HCT116 (cell line): ENCODE results near the gene MAN1A1. TPM values are rescaled to one million over a fixed set of nuclear protein-coding genes. Genes with fewer than 3 reads are reported as not detected.

Experiments
- ATAC-seq: fragments of 200-7000 bp; cut with Tn5 transposase; 2 replicates; pipeline ENCODE4 v1.9.1; 2020; ENCODE audit warnings: mild to moderate bottlenecking, moderate library complexity
- BruUV-seq: library from RNA; stranded (reverse); fragments of 400-500 nt; replicated peaks from 2 replicates; lab custom pipeline; 2021; lab: Mats Ljungman, UMichigan
- CTCF ChIA-PET: fragments of 300-600 bp; sonication (Branson Sonifier 250); formaldehyde crosslinking; loops from one replicate; lab custom pipeline; 2021; ENCODE audit warnings: antibody characterized with exemption; lab: Charles Lee
- POLR2A ChIA-PET: fragments of 300-600, 350-600 bp; sonication (Branson Sonifier 250); formaldehyde crosslinking; loops from one replicate; lab custom pipeline; 2021; ENCODE audit warnings: antibody characterized with exemption; lab: Charles Lee
- RAD21 ChIA-PET, 2 experiments: fragments of 300-600 bp; sonication (Branson Sonifier 250); formaldehyde crosslinking; loops; one replicate each; lab custom pipeline; 2023; ENCODE audit warnings: low total read pairs in 2 of 2; ENCODE audit not compliant: uncharacterized antibody in 2 of 2, unreplicated experiment in 2 of 2, low non-redundant PET in 1 of 2; lab: Charles Lee
- DNase-seq: peaks from one replicate; pipeline ENCODE4 v3.0.0-alpha.2; 2010; ENCODE audit warnings: low read depth, low spot score
- H2AFZ ChIP-seq: fragments of 200-600 bp; shearing (Covaris generic), sonication (generic); 2 replicates; pipeline ENCODE4 v1.6.1; 2017; ENCODE audit warnings: low read depth, mixed run types, mixed read lengths, antibody characterized with exemption, low read length; ENCODE audit not compliant: poor library complexity, severe bottlenecking
- H3K27ac ChIP-seq: 2 replicates; pipeline ENCODE4 v1.5.1; 2012; ENCODE audit warnings: low read depth, low read length
- H3K27me3 ChIP-seq: fragments of 200-600 bp; sonication (generic); 2 replicates; pipeline ENCODE4 v1.6.1; 2016; ENCODE audit warnings: mixed run types, low read length, mixed read lengths; ENCODE audit not compliant: insufficient read depth
- H3K36me3 ChIP-seq, 2 experiments: fragments of 200-500 bp in 1 of 2; fragments of 200-600 bp in 1 of 2; sonication (Bioruptor generic) in 1 of 2; sonication (generic) in 1 of 2; 2 replicates each; pipeline versions ENCODE4 v1.5.1 to v1.6.1; 2014 to 2016; ENCODE audit warnings: low read length in 2 of 2, inconsistent platforms in 1 of 2, mixed read lengths in 1 of 2, mixed run types in 1 of 2; ENCODE audit not compliant: insufficient read depth in 2 of 2, control insufficient read depth in 1 of 2
- H3K4me1 ChIP-seq, 2 experiments: fragments of 200-600 bp in 1 of 2; sonication (generic) in 1 of 2; 2 replicates each; pipeline versions ENCODE4 v1.5.1 to v1.6.1; 2012 to 2017; ENCODE audit warnings: low read length in 2 of 2, inconsistent platforms in 1 of 2, mild to moderate bottlenecking in 1 of 2, mixed read lengths in 1 of 2, mixed run types in 1 of 2, moderate library complexity in 1 of 2; ENCODE audit not compliant: insufficient read depth in 2 of 2, control insufficient read depth in 1 of 2
- H3K4me2 ChIP-seq: fragments of 200-600 bp; sonication (generic); 2 replicates; pipeline ENCODE4 v1.6.1; 2017; ENCODE audit warnings: mixed run types, low read length, mixed read lengths
- H3K4me3 ChIP-seq, 2 experiments: fragments of 200-600 bp in 1 of 2; sonication (generic) in 1 of 2; replicated peaks in 1 of 2; 2 replicates each; pipeline ENCODE4 v1.5.1; 2011 to 2016; ENCODE audit warnings: low read length in 2 of 2, control low read depth in 1 of 2, low read depth in 1 of 2, mild to moderate bottlenecking in 1 of 2, mixed read lengths in 1 of 2, mixed run types in 1 of 2
- H3K79me2 ChIP-seq: fragments of 200-600 bp; sonication (generic); 2 replicates; pipeline ENCODE4 v1.6.1; 2017; ENCODE audit warnings: mild to moderate bottlenecking, mixed run types, low read length, moderate library complexity, mixed read lengths; ENCODE audit not compliant: insufficient read depth
- H3K9ac ChIP-seq: fragments of 200-600 bp; sonication (generic); 2 replicates; pipeline ENCODE4 v1.6.1; 2016; ENCODE audit warnings: low read length, mixed read lengths
- H3K9me2 ChIP-seq: fragments of 200-600 bp; sonication (generic), shearing (Covaris generic); 2 replicates; pipeline ENCODE4 v1.6.1; 2017; ENCODE audit warnings: mixed run types, mild to moderate bottlenecking, moderate library complexity; ENCODE audit not compliant: insufficient read depth
- H3K9me3 ChIP-seq, 2 experiments: fragments of 200-500 bp in 1 of 2; fragments of 200-600 bp in 1 of 2; sonication (Bioruptor generic) in 1 of 2; sonication (generic) in 1 of 2; 2 replicates each; pipeline ENCODE4 v1.6.1; 2014 to 2017; ENCODE audit warnings: low read length in 2 of 2, mixed read lengths in 2 of 2, inconsistent platforms in 1 of 2, low read depth in 1 of 2, mild to moderate bottlenecking in 1 of 2, mixed run types in 1 of 2, moderate library complexity in 1 of 2; ENCODE audit not compliant: control insufficient read depth in 1 of 2, insufficient read depth in 1 of 2
- H4K20me1 ChIP-seq: fragments of 200-600 bp; sonication (generic), shearing (Covaris generic); 2 replicates; pipeline ENCODE4 v1.6.1; 2017; ENCODE audit warnings: mixed run types, mild to moderate bottlenecking, moderate library complexity; ENCODE audit not compliant: insufficient read depth
- CBX3 ChIP-seq: IDR thresholded peaks from 2 replicates; pipeline ENCODE4 v1.6.1; 2012; ENCODE audit warnings: low read depth
- CTCF ChIP-seq, 3 experiments: fragments of 200-600 bp in 1 of 3; sonication (generic) in 1 of 3; IDR thresholded peaks in 2 of 3; conservative IDR thresholded peaks in 1 of 3; 2 replicates each; pipeline ENCODE4 v1.5.1; 2012 to 2017; ENCODE audit warnings: low read depth in 2 of 3, low read length in 2 of 3, antibody characterized with exemption in 1 of 3, borderline replicate concordance in 1 of 3, control low read depth in 1 of 3, mild to moderate bottlenecking in 1 of 3, mixed read lengths in 1 of 3, mixed run types in 1 of 3, moderate library complexity in 1 of 3; ENCODE audit not compliant: insufficient read depth in 1 of 3
- EGR1 ChIP-seq: IDR thresholded peaks from 2 replicates; pipeline ENCODE4 v1.6.1; 2012; ENCODE audit warnings: low read depth
- ELF1 ChIP-seq: IDR thresholded peaks from 2 replicates; pipeline ENCODE4 v1.6.1; 2012; ENCODE audit warnings: low read depth, borderline replicate concordance
- EZH2phosphoT487 ChIP-seq: fragments of 200-600 bp; IDR thresholded peaks from 2 replicates; pipeline ENCODE4 v1.6.1; 2018; ENCODE audit warnings: antibody characterized with exemption, borderline replicate concordance
- FOSL1 ChIP-seq: IDR thresholded peaks from 2 replicates; pipeline ENCODE4 v1.6.1; 2012; ENCODE audit warnings: low read depth
- JUND ChIP-seq: IDR thresholded peaks from 2 replicates; pipeline ENCODE4 v1.6.1; 2012
- MAX ChIP-seq: IDR thresholded peaks from 2 replicates; pipeline ENCODE4 v1.6.1; 2012
- RAD21 ChIP-seq: IDR thresholded peaks from 2 replicates; pipeline ENCODE4 v1.6.1; 2012; ENCODE audit warnings: low read depth, mild to moderate bottlenecking
- SP1 ChIP-seq: IDR thresholded peaks from 2 replicates; pipeline ENCODE4 v1.6.1; 2012; ENCODE audit warnings: low read depth
- SRF ChIP-seq: IDR thresholded peaks from 2 replicates; pipeline ENCODE4 v1.6.1; 2012; ENCODE audit warnings: low read depth
- YY1 ChIP-seq: IDR thresholded peaks from 2 replicates; pipeline ENCODE4 v1.6.1; 2011; ENCODE audit warnings: low read length, low read depth, moderate library complexity, mild to moderate bottlenecking; ENCODE audit not compliant: insufficient replicate concordance; ENCODE audit errors: extremely low read depth
- ZBTB33 ChIP-seq: IDR thresholded peaks from 2 replicates; pipeline ENCODE4 v1.6.1; 2011; ENCODE audit warnings: mild to moderate bottlenecking, low read length, moderate library complexity; ENCODE audit not compliant: insufficient replicate concordance; ENCODE audit errors: extremely low read depth
- ZFX ChIP-seq: fragments of 450-650 bp; IDR thresholded peaks from 2 replicates; pipeline ENCODE4 v1.6.1; 2017
- intact Hi-C: fragments of 100-400 bp; cut with micrococcal nuclease; formaldehyde crosslinking; loops from 2 replicates; pipeline ENCODE4 v1.10.0; 2022
- total RNA-seq: library from RNA; stranded (reverse); gene quantifications from one replicate; pipeline ENCODE4 v1.2.1, GENCODE V29; 2021; ENCODE audit not compliant: unreplicated experiment

The MAN1A1 gene
- total RNA-seq, 1 experiment from 2014 or later, result 46.0 TPM

- H3K9ac ChIP-seq, result no peak overlapping the region
- ATAC-seq (no peak), DNase-seq (no peak)
- no TSS peak for BruUV-seq
- no peaks in the 10 kb centered on the region for H3K79me2 ChIP-seq
- no peak overlapping the region for H3K4me3 ChIP-seq
- H3K27ac ChIP-seq, result no peak overlapping the region
- intact Hi-C loops, result no loop called here
- H3K36me3 ChIP-seq, result no peaks in the 10 kb centered on the region
- no peak overlapping the region for H3K4me2 ChIP-seq
- TF ChIP-seq YY1, result no peak
- TF ChIP-seq MAX, result no peak
- TF ChIP-seq EGR1, result no peak
- no peak for TF ChIP-seq JUND
- TF ChIP-seq CBX3, result no peak
- TF ChIP-seq ZBTB33, result no peak
- TF ChIP-seq EZH2phosphoT487, result no peak
- TF ChIP-seq FOSL1, result no peak
- no peak for TF ChIP-seq SRF
- no peak for TF ChIP-seq RAD21
- no peak for TF ChIP-seq ELF1
- no peak for TF ChIP-seq ZFX
- no peak for TF ChIP-seq CTCF (IDR thresholded peaks at IDR 0.05 in 2 of 3, conservative IDR thresholded peaks at IDR 0.05 in 1 of 3; ENCODE audit: borderline replicate concordance in 1 of 3, insufficient read depth in 1 of 3, low read depth in 2 of 3, low read length in 2 of 3)
- TF ChIP-seq SP1, result no peak
- H3K4me1 ChIP-seq, result peaks cover 29 to 30% of the 10 kb centered on the region in 2 experiments
- no peaks in the 10 kb centered on the region for H3K9me2 ChIP-seq
- no peaks in the 10 kb centered on the region for H3K9me3 ChIP-seq
- ChIA-PET CTCF (interaction anchor here (1.4 kb wide), 1 partner anchor 199 kb away, joined by 3 read pairs; no protein-coding TSS in a partner anchor), RAD21 (interaction anchor here in 1 of 2 experiments (0.7 kb wide), 1 partner anchor 47 kb away, joined by 3 read pairs; no protein-coding TSS in a partner anchor), POLR2A (no interaction called here)
- H2AFZ ChIP-seq, result no peak overlapping the region
- H4K20me1 ChIP-seq, result no peaks in the 10 kb centered on the region
- no peaks in the 10 kb centered on the region for H3K27me3 ChIP-seq
Observed at GRCh38 chr6:119152187-119152586, 197.4 kb downstream of the MAN1A1 start.
